GM21786 (cell line): ENCODE measurements around the gene SOBP.
A peak's percentile ranks its signal among the peaks of the same experiment; 100 is the strongest.

Experiments
- ATAC-seq: cut with Tn5 transposase; IDR thresholded peaks from one replicate; pipeline ENCODE4 v1.9.1; 2021; ENCODE audit not compliant: unreplicated experiment

The SOBP gene

GRCh38 chr6:107634324-107635056 is 144.6 kb downstream of the SOBP start:
- no peak for ATAC-seq

- ATAC-seq, result no peak
Measured at GRCh38 chr6:107635057-107635515, 145.2 kb downstream of the SOBP start.

- no peak for ATAC-seq
Measured at GRCh38 chr6:107636486-107636885, 146.6 kb downstream of the SOBP start.

- no peak for ATAC-seq
Measured at GRCh38 chr6:107637316-107638315, 147.7 kb downstream of the SOBP start.

GRCh38 chr6:107638493-107638892 is 148.6 kb downstream of the SOBP start:
- ATAC-seq, result no peak

GRCh38 chr6:107639511-107639910 is 149.6 kb downstream of the SOBP start:
- no peak for ATAC-seq

- ATAC-seq, result no peak
Measured at GRCh38 chr6:107641071-107641470, 151.2 kb downstream of the SOBP start.

DNA sequence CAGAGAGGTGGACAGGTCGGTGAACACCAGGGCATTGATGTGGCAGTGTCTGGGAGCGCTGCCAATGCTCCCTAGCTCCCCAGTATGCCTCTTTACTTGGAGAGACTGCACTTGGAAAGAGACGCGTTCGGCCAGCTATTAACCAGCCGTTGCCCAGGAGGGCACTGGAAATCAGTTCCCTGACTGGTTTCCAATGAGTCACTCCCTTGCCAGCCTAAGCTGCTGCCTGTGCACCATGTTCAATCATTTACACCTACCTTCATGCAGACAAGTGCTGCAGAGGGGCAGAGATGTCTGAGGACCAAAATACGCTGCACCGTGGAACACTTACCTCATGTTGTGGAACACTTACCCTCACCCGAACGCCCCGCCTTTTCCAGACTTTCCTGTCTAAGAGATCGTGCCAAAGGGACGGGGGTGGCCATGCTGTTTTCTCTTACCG is 151.6 kb downstream of the SOBP start:
- ATAC-seq, result no peak

GRCh38 chr6:107642095-107642860 is 152.4 kb downstream of the SOBP start:
- peak; percentile 78 for ATAC-seq

GRCh38 chr6:107642861-107643328 is 153.0 kb downstream of the SOBP start:
- ATAC-seq, result peak; percentile 20

- no peak for ATAC-seq
Measured at GRCh38 chr6:107644513-107644912, 154.6 kb downstream of the SOBP start.

GRCh38 chr6:107645740-107646139 is 155.8 kb downstream of the SOBP start:
- ATAC-seq, result no peak

DNA sequence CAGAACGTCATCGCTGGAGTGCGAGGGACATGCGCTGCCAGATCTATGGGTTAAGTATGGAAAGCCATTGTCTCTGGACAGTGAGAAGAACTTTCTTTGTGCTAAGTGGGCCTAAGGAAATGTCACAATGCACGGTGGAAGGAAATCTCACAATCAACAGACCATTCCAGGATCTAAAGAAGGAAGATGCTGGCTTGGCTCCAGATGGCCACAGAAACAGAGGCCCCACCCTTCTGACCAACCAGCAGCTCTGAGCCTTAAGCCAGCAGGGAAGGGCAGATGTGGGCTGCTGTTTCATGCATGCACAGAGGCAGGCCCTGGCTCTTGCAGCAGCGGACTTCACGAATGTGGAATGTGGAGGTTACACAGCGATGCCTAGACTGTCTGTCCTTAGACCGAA is 156.3 kb downstream of the SOBP start:
- no peak for ATAC-seq

- no peak for ATAC-seq
Measured at GRCh38 chr6:107646776-107647438, 157.0 kb downstream of the SOBP start.

GRCh38 chr6:107647439-107647948 is 157.6 kb downstream of the SOBP start:
- ATAC-seq, result no peak

GRCh38 chr6:107648983-107649382 is 159.1 kb downstream of the SOBP start:
- no peak for ATAC-seq

- no peak for ATAC-seq
Measured at GRCh38 chr6:107652526-107653182, 162.7 kb downstream of the SOBP start.

GRCh38 chr6:107653183-107653580 is 163.3 kb downstream of the SOBP start:
- ATAC-seq, result no peak

- no peak for ATAC-seq
Measured at GRCh38 chr6:107653861-107654394, 164.0 kb downstream of the SOBP start.
